DMS 273 treated with DMSO at 0.1 percent for 48 hours (cell line): ENCODE results near the gene ERCC1.

Experiments
- DNase-seq: peaks from one replicate; lab custom pipeline; 2025; lab: John Stamatoyannopoulos, UW

ERCC1 gene

DNA sequence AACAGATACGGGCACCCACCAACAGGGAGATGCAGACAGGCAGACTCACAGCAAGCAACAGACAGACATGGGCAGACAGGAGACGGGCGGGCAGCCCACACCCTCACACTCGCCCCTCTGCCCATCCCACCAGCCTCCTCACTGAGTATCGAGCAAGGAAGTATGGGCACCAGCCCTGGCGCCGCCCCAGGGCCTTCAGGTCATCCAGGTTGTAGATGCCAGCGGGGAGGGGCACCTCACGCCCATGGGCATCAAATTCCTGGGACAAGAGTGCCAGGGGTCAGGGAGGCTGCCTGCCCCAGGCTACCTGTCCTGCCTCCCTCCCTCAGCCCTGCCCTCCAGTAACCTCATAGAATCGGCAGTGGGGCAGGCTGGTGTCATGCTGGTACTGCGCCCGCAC, 59.0 kb downstream of the ERCC1 start:
- DNase-seq, result no peak

GRCh38 chr19:45363861-45364459, 59.8 kb downstream of the ERCC1 start:
- DNase-seq, result no peak

DNA sequence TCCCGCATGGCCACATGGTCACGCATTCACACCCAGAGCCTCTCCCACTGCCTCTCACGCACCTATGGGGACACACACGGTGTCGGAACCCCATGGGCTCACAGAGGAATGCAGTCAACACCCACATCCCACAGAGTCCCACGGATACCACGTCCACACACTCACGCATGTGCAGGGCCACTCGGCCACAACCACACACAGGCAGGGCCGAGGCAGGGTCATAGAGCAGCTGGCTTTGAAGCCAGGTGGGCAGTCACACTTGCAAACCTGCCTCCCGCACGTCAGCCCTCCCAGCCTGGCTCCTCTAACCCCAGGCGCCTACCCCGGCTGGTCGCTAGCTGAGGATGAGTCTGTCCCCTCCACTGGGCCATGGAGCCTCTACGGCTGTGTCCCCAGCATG, 61.4 kb downstream of the ERCC1 start:
- no peak for DNase-seq

- DNase-seq, result no peak
Measured at GRCh38 chr19:45361608-45362007, 62.1 kb downstream of the ERCC1 start.

DNA sequence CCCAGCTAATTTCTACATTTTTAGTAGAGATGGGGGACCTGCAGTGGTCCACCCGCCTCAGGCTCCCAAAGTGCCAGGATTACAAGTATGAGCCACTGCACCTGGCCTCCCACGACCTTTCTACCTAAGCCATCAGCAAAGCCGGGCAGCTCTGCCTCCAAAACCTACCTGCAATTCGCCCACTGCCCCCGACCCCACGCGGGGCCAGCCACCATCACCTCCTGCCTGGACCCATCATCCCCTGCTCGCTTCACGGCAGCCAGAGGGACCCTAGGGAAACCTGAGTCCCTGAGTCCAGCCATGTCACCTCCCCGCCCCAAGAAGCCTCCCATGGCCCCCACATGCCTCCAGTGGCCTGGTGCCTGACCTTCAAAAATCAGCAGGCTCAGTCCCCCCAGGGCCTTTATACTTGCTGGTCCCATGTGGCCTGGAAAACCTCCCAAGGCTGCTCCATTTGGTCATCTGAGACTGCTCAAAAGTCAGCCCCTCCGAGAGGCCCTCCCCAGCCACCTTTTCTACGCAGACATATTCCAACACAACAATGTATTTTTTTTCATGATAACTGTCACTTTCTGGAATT, 65.4 kb downstream of the ERCC1 start:
- no peak for DNase-seq

DNA sequence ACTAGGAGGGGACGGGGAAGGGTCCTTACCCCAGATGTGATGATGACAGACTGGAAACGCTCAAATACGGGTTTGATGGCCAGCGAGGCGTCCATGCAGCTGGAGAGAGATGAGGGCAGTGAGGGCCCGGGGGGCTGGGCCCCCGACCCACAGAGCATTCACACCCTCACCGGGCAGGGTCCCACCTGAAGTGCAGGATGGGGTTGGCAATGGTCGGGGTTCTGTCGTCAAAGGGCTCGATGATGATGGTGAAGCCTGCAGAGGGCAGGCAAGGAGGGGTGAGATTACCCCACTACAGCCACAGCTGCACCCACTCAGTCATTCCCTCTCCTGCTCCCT, 66.3 kb downstream of the ERCC1 start:
- no peak for DNase-seq
